Measurements from ENCODE around the gene DVL2.

Gene DVL2

GRCh38 chr17:7237266-7237760 is 3.0 kb upstream of the DVL2 start:
- no peak for DNase-seq

DNA sequence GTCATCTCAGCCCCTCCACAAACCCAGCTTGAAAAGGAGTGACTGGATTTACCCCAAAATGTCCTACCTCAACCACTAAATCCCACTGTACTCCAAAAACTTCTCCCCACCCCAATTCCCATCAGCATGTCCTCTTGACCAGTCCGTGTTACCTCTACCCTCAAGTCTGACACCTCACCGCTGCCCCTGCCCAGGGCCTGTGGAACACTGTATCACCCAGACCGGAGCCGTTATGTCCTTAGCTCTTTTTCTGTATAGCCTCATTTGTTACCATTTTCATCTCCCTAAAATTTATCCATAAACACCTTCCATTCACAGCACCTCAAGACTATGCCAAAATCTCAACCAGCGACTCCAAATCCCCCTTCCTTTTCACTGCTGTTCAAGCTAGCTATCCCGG is 2.5 kb upstream of the DVL2 start:
- DNase-seq = no peak

DNA sequence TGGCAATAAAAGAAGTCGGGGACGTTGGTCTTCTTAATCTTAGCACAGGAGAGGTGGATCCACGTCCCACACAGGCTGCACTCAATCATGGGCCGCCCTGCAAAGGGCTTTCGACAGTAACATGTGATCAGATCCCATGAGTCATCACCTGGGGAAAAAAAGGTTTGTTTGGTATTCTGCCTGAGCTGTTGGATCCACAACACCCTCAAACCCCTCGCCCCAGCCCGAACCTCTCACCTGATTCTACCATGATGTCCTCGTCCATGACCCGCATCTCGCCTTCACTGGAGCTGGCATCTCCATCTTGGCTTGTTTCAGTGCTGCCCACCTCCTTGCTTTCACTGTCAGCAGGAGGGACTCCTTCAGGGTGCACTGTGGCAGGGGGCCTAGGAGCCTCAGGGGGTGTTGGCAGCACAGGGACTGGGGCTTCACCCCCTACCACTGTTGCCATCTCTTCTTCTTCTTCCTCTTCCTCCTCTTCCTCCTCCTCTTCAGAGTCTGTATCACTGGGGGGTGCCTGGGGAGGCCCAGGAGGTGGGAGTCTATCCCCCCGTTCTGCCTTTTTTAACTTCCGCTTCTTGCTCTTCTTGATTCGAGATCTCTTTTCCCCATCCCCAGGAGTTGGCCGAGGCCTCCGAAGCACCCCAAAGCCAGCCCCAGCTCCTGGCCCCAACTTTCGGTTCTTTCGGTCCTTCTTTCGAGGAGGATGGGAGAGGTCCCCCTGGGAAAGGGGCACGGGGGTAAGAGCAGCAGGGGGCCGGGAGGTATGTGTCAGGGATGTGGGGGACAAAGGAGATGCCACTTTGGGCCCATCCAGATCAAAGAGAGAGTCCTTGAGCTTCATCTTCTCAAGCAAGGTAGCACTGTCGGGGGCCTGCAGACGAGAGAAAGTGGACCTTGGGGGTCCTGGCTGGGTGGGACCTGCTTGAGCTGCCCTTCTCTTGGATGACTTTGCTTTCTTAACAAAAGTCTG is 1.7 kb upstream of the DVL2 start:
- no peak for DNase-seq

DNA sequence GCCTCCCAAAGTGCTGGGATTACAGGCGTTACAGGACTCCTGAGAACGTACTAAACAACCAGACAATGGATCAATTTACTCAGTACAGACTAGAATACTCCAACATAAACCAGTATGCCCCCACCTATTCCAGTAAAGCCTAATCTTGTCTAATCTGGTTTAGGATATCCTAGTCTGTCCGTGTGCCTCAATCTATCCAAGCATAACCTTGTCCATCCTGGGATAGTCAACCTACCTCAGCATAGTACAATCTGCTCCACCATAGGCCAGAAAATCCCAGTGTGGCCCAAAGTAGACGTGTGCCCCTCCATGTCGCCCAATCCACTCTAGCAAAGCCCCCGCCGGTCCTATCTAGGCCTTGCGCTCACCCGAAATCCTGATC is 625 bp downstream of the DVL2 start:
- DNase-seq = no peak

GRCh38 chr17:7232114-7232513 is 2.2 kb downstream of the DVL2 start:
- no peak for DNase-seq

DNA sequence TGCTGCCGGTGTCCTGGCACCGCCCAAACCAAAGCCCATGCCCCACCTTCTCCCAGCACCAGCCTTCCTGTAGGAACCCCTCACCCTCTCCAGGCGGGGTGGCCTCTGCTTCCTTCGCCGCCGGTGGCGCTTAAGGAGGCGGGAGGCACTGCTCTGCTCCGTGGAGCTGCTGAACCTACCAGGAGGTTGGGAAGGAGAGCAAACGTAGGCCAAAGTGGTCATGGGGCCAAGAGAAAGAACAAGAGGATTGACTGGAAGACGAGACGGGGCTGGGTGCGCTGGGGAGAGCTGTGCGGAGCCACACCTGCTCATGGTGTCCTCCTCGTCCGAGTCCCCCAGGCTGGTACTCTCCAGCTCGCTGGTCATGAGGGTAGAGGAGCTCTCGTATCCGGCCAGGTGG is 4.8 kb downstream of the DVL2 start:
- no peak for DNase-seq

DNA sequence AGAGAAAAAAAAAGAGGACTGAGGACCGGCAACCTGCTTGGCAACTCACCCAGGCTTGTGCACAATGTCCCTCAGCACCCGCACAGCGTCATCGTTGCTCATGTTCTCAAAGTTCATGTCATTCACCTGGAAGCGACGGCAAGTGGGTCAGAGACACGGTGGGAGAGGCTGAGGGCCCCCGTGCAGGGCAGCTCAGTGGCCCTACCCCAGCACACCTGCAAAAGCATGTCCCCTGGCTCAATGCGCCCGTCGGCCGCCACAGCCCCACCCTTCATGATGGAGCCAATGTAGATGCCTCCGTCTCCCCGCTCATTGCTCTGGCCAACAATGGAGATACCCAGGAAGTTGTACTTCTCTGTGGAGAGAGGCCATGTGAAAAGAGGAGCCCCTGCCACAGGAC is 5.4 kb downstream of the DVL2 start:
- no peak for DNase-seq

- no peak for DNase-seq
These were observed 7.3 kb downstream of the DVL2 start for GRCh38 chr17:7226721-7227710.

- no peak for DNase-seq
These were observed 8.5 kb downstream of the DVL2 start for GRCh38 chr17:7225711-7226331.

GRCh38 chr17:7224661-7225111 is 9.6 kb downstream of the DVL2 start:
- DNase-seq = no peak

DNA sequence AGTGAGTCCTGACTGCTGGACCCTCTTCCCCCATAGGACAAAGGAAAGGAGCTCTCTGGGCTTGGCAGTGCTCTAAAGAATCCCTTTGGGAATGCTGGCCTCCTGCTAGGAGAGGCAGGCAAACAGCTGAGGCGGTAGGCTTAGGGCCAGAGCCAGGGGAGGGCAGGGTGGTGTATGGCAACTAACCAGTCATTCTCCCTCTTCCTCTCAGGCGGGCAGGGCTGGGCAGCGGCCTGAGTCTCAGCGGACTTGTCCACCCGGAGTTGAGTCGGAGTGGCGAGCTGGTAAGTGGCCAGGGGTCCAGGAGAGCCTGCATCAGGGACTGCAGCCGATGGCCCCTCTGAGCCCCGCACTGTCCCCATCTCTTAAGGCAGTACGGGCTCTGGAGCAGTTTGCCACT is 10.2 kb downstream of the DVL2 start:
- DNase-seq = no peak

GRCh38 chr17:7223375-7223774 is 10.9 kb downstream of the DVL2 start:
- DNase-seq = no peak

GRCh38 chr17:7222972-7223292 is 11.4 kb downstream of the DVL2 start:
- DNase-seq = no peak

DNA sequence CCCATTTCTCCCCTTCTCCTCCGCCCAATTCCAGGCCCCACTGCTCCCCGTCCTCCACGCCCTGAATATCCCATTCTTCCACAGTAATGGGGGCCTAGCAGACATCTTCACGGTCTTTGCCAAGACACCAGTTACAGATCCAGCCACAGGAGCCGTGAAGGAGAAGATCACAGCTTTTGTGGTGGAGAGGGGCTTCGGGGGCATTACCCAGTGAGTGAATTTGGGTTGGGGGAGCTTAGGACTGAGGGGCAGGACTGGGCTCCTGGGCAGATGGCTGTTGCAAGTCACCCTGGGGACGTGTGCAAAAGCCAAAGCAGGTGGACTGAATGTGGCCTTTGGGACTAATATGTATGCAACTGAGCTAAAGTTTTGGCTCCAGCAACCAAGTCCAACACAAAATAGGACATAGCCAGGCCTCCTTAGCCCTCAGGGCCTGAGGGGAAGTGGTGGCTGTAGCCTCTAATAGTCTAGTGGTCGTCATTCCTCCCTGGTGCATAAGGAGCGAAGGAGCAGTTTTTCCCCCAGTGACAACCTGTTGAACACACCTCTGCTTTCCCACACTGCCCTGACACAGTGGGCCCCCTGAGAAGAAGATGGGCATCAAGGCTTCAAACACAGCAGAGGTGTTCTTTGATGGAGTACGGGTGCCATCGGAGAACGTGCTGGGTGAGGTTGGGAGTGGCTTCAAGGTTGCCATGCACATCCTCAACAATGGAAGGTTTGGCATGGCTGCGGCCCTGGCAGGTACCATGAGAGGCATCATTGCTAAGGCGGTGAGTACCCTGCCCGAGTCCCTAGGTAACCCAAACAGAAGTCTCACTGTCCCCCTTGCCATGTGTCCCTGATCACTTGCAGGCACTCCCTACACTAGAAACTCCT is 12.0 kb downstream of the DVL2 start:
- no peak for DNase-seq

DNA sequence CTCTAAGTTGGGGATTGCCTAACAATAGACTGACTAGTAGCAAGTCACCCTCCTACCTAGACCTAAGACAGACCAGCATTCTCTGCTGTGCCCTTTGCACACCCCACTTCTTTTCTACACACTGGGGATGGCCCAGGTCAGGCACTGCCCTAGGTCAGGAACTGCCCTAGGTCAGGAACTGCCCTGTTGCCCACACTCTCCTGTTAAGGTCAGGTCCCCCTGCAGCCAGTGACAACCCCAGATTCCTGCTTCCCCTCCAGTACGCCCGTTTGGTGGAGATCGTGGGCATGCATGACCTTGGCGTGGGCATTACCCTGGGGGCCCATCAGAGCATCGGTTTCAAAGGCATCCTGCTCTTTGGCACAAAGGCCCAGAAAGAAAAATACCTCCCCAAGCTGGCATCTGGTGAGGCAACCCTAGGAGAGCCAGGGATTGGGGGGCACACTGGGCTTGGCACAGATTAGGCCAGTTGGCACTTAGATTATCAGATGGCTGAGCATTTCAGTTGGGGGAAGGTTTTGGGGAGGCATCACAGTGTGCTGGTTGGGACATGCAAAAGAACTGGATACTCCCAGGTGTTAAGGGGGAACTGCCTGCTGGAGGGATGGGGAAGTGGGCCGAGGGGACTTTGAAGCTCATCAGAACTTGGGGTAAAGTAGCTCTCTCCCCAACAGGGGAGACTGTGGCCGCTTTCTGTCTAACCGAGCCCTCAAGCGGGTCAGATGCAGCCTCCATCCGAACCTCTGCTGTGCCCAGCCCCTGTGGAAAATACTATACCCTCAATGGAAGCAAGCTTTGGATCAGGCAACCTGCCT is 12.8 kb downstream of the DVL2 start:
- no peak for DNase-seq

- peak in 1 of 2 donors; percentile 15 for DNase-seq
These were observed 13.6 kb downstream of the DVL2 start for GRCh38 chr17:7220593-7221277.

DNA sequence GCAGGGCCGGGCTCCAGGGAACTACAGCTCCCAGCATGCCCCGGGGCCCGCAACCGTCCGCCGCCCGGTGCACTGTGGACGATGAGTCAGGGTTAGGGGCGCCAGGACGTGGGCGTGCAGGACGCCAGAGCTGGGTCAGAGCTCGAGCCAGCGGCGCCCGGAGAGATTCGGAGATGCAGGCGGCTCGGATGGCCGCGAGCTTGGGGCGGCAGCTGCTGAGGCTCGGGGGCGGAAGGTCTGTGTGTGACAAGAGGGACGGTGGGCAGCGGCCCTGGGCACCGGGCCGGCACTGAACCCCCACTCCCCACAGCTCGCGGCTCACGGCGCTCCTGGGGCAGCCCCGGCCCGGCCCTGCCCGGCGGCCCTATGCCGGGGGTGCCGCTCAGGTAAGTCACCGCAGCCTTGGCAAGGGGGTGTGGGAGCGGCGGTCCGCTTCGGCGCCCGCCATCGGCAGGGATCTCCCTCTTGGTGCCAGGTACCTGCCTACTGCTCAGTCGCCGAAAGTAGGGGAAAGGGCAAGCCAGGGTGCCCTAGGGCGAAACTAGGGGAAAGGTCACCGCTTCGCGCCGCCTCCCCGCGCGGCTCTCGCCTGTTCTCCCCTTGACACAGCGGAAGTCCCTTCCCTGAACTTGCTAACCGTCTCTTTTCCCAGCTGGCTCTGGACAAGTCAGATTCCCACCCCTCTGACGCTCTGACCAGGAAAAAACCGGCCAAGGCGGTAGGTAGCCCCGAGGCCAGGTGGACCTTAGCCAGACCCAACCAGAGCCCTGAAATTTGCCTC is 14.3 kb downstream of the DVL2 start, which contains the start of the genes ACADVL and DLG4:
ACADVL (plus strand) TSS at position 127 of the 781 bp plus-strand sequence; CDS start at position 174, 47 bp downstream.
DLG4 (minus strand) TSS at position 25 of the 781 bp plus-strand sequence.
- peak; percentile 50 to 56 for DNase-seq

GRCh38 chr17:7219229-7219811 is 15.0 kb downstream of the DVL2 start:
- DNase-seq = no peak

DNA sequence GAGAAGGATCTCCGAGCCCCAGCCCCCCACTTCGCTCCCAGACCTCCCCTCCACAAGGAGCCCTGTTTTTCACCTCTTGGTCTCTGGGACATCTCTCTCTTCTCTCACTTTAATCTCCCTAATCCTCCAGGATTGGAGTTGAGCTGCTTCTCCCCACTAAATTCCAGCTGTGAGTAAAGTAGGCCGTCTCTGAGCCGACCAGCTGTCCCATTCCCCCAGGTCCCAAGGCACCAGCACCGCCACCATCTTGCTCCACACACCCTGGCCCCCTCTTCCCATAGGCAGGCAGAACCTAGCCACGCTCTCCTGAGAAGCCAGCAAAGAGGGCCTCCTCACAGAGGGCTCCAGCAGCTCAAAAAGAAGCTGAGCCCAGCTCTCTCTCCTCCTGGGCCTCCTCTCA is 15.6 kb downstream of the DVL2 start:
- DNase-seq = no peak

Measured in bone marrow (tissue), 2 donors.